Measurements from ENCODE around the gene NAIF1.
"Not testable (repeated sequence)": the region's sequence is repeated elsewhere in the genome, so short reads cannot be mapped to it uniquely, and the experiment has no call there.

The NAIF1 gene

DNA sequence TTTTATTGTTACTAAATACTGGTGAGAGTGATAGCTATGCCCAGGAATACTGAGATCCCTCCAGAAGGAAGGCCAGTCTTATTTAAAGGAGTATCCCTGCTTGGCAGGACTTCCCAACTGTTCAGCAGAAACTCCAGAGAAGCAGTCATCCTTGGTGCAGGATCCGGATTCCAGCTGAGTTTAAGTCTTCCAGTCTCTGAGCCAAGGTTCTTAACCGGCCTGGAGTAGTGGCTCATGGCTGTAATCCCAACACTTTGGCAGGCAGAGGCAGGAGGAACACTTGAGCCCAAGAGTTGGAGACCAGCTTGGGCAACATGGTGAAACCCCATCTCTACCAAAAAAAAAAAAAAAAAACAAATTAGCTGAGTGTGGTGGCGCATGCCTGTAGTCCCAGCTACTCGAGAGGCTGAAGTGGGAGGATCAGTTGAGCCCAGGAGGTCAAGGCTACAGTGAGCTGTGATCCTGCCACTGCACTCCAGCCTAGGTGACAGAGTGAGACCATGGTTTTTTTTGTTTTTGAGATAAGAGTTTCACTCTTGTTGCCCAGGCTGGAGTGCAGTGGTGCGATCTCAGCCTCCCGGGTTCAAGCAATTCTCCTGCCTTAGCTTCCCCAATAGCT lies 7.6 kb downstream of the NAIF1 start:
- DNase-seq (ENCODE audit: low read depth), result no peak

DNA sequence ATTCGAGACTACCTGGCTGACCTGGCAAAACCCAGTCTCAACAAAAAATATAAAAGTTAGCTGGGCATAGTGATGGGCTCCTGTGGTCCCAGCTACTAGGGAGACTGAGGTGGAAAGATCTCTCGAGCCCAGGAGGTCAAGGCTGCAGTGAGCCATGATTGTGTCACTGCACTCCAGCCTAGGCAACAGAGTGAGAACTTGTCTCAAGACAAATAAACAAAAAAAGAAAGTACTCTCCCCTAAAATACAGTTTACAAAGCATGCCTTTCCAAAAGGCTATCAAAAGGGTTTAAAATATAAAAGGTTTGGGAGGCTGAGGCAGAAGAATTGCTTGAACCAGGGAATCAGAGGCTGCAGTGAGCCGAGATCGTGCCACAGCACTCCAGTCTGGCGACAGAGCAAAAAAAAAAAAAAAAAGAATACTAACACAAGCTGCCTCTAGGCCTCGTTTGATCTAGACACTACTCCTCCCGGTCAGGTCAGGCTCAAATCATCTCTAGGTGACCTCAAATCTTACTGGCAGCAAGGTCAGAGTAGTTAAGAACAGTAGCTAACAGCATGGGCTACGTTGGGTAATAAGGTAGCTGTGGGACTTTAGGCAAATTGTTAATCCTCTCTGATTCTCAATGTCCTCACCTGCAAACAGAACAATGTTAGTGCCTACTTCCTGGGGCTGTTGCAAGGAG lies 9.3 kb downstream of the NAIF1 start:
- DNase-seq (ENCODE audit: low read depth), result no peak

- DNase-seq (ENCODE audit: low read depth), result no peak
Observed at GRCh38 chr9:128056887-128057723, 10.0 kb downstream of the NAIF1 start.

DNA sequence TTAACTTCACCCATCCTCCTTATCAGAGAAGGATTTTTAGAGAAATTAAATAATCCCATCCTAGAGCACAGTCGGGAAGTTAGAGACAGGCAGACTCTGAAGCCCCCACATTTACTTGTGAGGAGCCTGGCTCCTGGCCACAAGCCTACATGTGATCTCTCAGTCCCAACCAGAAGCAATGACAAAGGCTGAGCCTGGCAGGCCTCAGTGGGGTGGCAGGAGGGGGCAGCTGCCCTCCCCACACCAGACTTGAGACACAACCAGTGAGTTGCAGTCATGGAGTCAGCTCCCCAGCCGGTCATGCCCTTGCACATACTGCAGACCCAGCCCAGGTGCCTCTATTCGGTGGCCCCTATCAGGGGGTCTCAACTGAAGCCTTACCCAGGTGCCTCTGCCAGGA lies 11.0 kb downstream of the NAIF1 start:
- DNase-seq (ENCODE audit: low read depth), result no peak

- no peak for DNase-seq (ENCODE audit: low read depth)
Observed at GRCh38 chr9:128055344-128056040, 11.6 kb downstream of the NAIF1 start.

- DNase-seq (ENCODE audit: low read depth), result no peak
Observed at GRCh38 chr9:128054087-128054486, 13.0 kb downstream of the NAIF1 start.

DNA sequence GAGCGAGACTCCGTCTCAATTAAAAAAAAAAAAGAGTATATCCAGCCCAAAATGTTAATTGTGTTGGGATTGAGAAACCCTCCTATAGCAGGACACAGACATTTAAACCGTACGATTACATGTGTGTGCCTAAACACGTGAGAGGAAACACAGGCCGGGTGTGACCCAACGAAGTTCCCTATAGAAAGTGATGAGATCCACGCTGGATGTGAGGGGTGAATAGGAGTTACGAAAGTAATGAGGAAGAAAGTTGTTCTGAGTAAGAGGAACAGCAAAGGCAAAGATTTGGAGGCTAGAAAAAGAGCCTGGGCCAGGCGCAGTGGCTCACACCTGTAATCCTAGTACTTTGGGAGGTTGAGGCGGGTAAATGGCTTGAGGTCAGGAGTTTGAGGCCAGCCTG lies 13.6 kb downstream of the NAIF1 start:
- DNase-seq (ENCODE audit: low read depth), result no peak

- DNase-seq (ENCODE audit: low read depth), result no peak
Observed at GRCh38 chr9:128051932-128052709, 15.0 kb downstream of the NAIF1 start.

GRCh38 chr9:128049843-128050242 lies 17.3 kb downstream of the NAIF1 start:
- no peak for DNase-seq (ENCODE audit: low read depth)

DNA sequence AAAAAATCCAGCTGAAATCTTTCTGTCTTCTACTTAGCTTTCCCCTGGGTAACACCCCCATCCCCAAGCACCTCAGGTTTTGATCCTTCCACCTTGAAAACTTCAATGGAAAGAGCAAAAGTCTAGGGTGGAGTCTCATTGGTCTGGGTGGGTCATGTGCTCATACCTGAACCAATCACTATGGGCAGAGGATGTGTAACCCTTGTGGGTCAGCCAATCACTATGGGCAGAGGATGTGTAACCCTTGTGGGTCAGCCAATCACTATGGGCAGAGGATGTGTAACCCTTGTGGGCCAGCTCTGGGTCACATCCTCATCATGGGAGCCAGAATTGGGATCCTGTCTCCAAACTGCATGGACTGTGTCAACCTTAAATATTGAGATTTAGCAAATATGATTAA lies 18.5 kb downstream of the NAIF1 start:
- DNase-seq (ENCODE audit: low read depth), result no peak

GRCh38 chr9:128047231-128047630 lies 19.9 kb downstream of the NAIF1 start:
- no peak for DNase-seq (ENCODE audit: low read depth)

DNA sequence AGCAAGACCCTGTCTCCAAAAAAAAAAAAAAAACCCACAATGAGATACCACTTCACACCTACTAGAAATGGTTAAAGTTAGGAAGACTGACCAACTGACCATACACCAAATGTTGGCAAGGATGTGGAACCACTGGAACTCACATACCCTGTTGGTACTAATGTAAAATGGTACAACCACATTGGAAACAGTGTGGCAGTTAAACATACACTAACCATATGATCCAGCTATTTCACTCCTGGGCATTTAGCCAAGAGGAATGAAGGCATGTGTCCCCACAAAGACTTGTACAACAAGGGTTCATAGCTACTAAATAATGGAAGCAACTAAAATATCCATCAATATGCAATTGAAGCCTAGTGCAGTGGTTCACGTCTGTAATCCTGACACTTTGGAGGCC lies 21.3 kb downstream of the NAIF1 start:
- no peak for DNase-seq (ENCODE audit: low read depth)

- not testable (repeated sequence) for DNase-seq (ENCODE audit: low read depth)
Observed at GRCh38 chr9:128045409-128045808, 21.7 kb downstream of the NAIF1 start.

GRCh38 chr9:128043467-128043868 lies 23.7 kb downstream of the NAIF1 start:
- no peak for DNase-seq (ENCODE audit: low read depth)

GRCh38 chr9:128042043-128042442 lies 25.1 kb downstream of the NAIF1 start:
- no peak for DNase-seq (ENCODE audit: low read depth)

GRCh38 chr9:128040783-128041182 lies 26.3 kb downstream of the NAIF1 start:
- DNase-seq (ENCODE audit: low read depth), result not testable (repeated sequence)

DNA sequence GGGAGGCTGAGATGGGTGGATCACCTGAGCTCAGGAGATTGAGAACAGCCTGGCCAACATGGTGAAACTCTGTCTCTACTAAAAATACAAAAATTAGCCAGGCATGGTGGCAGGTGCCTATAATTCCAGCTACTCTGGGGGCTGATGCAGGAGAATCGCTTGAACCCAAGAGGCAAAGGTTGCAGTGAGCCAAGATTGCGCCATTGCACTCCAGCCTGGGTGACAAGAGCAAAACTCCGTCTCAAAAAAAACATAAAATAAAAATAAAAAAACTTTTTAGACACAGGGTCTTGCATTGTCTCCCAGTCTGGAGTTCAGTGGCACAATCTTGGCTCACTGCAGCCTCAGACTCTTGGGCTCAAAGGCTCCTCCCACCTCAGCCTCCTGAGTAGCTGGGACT lies 30.6 kb downstream of the NAIF1 start:
- not testable (repeated sequence) for DNase-seq (ENCODE audit: low read depth)

- DNase-seq (ENCODE audit: low read depth), result no peak
Observed at GRCh38 chr9:128034821-128035652, 32.1 kb downstream of the NAIF1 start.

GRCh38 chr9:128033609-128034008 lies 33.5 kb downstream of the NAIF1 start:
- DNase-seq (ENCODE audit: low read depth), result no peak

DNA sequence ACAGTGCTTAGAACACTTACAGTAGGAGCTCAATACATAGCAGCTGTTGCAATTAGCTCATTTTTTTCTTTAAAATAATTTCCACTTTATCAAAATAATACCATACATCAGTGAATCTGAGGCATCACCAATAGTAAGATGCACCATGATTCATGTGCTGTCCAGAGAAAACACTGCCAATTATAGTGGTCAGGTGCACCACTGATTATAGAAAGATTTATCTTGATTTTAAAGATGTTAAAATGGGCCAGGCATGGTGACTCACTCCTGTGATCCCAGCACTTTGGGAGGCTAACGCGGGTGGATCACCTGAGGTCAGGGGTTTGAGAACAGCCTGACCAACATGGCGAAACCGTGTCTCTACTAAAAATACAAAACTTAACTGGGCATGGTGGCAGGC lies 39.4 kb downstream of the NAIF1 start:
- no peak for DNase-seq (ENCODE audit: low read depth)
